NB4 (cell line): ENCODE measurements around the gene DOCK8.

Source experiments
- CTCF ChIP-seq: IDR thresholded peaks from one replicate; pipeline ENCODE4 v1.5.1; 2012; ENCODE audit warnings: low read depth, low read length
- POLR2A ChIP-seq: IDR thresholded peaks from 2 replicates; pipeline ENCODE4 v1.6.1; 2011; ENCODE audit warnings: mild to moderate bottlenecking; ENCODE audit not compliant: insufficient read length; ENCODE audit errors: extremely low read depth

GRCh38 chr9:292915-293314, 78.2 kb downstream of the DOCK8 start:
- peak; percentile 23 for TF ChIP-seq CTCF
- no peak for TF ChIP-seq POLR2A
